Endothelial cell of umbilical vein (primary cell): ENCODE measurements around the gene CRIM1.

Source experiments
- EZH2 ChIP-seq: IDR thresholded peaks from 2 replicates; pipeline ENCODE4 v1.6.1; 2012; ENCODE audit warnings: borderline replicate concordance, low read depth, mild to moderate bottlenecking, moderate library complexity, low read length, inconsistent platforms; ENCODE audit not compliant: severe bottlenecking
- POLR2A ChIP-seq: IDR thresholded peaks from 2 replicates; pipeline ENCODE4 v1.6.1; 2012; ENCODE audit warnings: low read depth, mild to moderate bottlenecking, control low read depth, low read length
- POLR2AphosphoS5 ChIP-seq: IDR thresholded peaks from 2 replicates; pipeline ENCODE4 v1.6.1; 2012; ENCODE audit warnings: low read depth, mild to moderate bottlenecking, control low read depth, low read length, moderate library complexity; ENCODE audit not compliant: insufficient read depth
- TF ChIP-seq, protein P1 (sequence below), 2 donors: IDR thresholded peaks; 1 replicate in 1 of 2; 2 replicates in 1 of 2; pipeline ENCODE4 v1.5.1; 2011; ENCODE audit warnings: low read length in 2 of 2, mild to moderate bottlenecking in 2 of 2, moderate library complexity in 2 of 2, control low read depth in 1 of 2, inconsistent platforms in 1 of 2, low read depth in 1 of 2; ENCODE audit not compliant: insufficient read depth in 1 of 2; ENCODE audit errors: extremely low read depth in 1 of 2
- TF ChIP-seq, protein P2 (sequence below): IDR thresholded peaks from 2 replicates; pipeline ENCODE4 v1.6.1; 2011; ENCODE audit not compliant: insufficient read depth, insufficient read length

DNA sequence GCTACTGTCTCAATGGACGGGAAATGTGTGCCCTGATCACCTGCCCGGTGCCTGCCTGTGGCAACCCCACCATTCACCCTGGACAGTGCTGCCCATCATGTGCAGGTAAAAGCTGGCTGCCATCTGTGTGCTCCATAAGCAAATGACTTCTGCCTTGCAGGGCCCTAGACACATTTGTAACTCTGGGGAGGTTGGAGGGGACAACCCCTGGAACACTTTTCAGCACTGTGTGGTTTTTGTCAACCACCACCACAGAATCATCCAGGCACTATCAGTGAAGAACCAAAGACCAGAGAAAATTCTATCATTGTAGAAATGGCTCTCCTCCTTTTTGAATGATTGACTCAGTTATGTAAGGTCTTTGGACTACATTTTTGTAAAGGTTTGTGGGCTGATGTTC lies 158.1 kb downstream of the CRIM1 start:
- TF ChIP-seq POLR2A: no peak
- TF ChIP-seq, protein P1, sequence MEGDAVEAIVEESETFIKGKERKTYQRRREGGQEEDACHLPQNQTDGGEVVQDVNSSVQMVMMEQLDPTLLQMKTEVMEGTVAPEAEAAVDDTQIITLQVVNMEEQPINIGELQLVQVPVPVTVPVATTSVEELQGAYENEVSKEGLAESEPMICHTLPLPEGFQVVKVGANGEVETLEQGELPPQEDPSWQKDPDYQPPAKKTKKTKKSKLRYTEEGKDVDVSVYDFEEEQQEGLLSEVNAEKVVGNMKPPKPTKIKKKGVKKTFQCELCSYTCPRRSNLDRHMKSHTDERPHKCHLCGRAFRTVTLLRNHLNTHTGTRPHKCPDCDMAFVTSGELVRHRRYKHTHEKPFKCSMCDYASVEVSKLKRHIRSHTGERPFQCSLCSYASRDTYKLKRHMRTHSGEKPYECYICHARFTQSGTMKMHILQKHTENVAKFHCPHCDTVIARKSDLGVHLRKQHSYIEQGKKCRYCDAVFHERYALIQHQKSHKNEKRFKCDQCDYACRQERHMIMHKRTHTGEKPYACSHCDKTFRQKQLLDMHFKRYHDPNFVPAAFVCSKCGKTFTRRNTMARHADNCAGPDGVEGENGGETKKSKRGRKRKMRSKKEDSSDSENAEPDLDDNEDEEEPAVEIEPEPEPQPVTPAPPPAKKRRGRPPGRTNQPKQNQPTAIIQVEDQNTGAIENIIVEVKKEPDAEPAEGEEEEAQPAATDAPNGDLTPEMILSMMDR (IDR thresholded peaks at IDR 0.05; ENCODE audit: extremely low read depth in 1 of 2, insufficient read depth in 1 of 2, low read depth in 1 of 2, low read length in 2 of 2): no peak
- TF ChIP-seq POLR2AphosphoS5: no peak
- TF ChIP-seq, protein P2, sequence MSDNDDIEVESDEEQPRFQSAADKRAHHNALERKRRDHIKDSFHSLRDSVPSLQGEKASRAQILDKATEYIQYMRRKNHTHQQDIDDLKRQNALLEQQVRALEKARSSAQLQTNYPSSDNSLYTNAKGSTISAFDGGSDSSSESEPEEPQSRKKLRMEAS: no peak
- no peak for TF ChIP-seq EZH2
